ENCODE data around the gene MARCHF11.

DNA sequence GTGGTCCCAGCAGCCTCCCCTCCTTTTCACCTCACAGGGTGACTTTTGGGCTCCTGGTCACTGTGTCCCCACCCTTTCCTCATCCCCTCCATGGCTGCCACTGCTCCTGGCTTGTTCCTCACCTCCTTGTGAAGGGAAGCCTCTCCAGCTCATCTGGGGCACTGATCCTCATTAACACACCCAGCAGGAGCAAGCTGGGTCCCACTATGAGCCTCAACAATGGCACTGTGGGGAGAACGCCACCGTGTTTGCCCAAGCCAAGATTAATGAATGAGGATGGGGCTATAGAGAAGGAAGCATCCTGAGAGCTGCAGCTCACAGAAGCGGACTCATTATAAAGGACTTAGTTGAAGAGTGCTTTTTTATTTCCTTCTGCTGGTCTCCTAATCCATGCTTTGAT, 118.4 kb downstream of the MARCHF11 start:
- TF ChIP-seq POLR2AphosphoS5 (IDR thresholded peaks at IDR 0.05) (no peak), EP300 (IDR thresholded peaks at IDR 0.05; ENCODE audit: low read depth) (no peak)

Measured in transverse colon (tissue), 3 donors.